Bronchial smooth muscle cell (primary cell): ENCODE results near the gene TTN. TPM values are rescaled to one million over a fixed set of nuclear protein-coding genes. Genes with fewer than 3 reads are reported as not detected.

Source experiments
- total RNA-seq: library from RNA; depleted of rRNA; stranded (reverse); fragments of >200 nt; gene quantifications from 2 replicates; pipeline ENCODE4 v1.2.1, GENCODE V29; 2014

TTN gene
- under 0.01 and 0.47 TPM in 2 replicates for total RNA-seq

DNA sequence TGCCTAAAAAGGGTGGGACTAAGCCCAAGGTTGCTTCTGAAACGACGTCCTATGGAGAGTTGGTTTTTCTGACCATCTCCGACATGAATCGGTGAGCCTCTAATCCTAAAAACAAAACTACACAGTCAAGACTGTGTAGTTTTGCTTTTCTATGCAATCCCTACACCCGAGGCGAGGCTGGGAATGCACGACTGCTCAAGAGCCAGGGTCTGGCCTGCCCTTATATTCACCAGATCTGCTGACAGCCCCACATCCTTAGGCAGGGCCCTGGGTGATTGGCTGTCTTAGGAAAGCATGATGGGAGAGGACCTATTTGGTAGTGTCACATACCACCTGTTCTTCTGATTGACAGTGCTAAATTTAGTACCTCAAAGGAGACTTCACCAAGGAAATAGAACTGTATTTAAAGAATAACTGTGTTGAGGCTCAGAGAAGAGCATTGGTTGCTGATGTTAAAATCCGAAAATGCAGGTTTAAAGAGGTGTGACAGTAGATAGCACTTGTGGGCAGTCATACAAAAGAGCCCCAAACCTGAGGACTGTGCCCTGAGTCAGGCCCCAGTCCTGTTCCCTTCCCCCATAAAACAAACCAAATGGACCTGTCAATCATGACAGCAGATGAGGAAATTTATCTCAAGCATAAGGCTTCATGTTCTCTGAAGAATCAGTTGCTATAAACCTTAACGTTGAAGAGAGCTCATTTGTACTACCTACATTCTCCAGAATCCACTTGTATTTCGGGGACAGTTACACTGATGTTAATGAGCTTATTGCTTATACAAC, at the start of gene TTN:
TSS of gene TTN (minus strand) at position 197 of the 782 bp plus-strand sequence. CDS start 2,781 bp downstream, outside the sequence.

DNA sequence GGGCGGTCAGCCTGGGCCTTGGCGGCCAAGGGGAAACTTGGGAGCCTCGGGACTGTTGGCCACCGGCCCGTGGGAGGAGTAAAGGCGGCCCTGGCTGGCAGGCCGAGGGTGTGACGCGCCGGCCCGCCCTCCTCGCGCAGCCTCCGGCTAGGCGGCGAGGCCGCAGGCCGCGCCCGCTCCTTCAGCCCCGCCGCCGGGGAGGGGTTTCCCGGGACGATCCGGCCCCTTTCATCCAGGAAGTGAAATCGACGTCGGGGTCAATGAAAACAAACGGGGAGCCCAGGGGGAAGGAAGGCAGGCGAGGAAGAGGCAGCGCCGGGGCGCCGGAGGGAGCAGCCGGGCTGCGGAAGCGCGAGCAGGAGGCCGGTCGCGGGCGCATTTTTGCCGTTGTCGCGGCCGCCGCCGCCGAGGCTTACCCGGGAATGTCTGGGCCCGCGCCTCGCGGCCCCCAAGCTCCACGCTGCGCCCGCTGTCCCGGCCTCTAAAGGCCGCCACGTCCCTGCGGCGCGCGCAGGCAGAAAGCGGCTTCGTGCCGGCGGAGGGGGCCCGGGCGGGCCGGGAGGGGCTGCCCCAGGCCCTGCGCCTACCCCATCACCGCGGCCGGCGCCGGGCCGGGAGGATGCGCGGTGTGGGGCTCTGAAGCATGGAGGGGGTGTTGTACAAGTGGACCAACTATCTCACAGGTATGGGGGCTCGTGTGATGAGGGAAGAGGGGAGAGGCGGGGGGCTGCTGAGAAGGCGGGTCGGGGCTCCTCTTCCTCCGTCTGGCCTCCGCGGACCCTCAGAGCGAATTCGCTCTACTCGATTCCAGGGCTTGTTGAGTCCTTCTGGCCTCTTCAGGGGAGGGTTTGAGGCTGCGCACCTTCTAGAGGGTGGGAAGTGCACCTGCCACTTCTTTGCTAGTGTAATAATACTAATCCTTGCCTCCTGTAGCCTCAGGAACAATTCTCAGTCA, 326.7 kb downstream of the TTN start, which contains the start of gene PLEKHA3:
TSS of gene PLEKHA3 (plus strand) at position 231 of the 955 bp plus-strand sequence. CDS start at position 644, 413 bp downstream.

DNA sequence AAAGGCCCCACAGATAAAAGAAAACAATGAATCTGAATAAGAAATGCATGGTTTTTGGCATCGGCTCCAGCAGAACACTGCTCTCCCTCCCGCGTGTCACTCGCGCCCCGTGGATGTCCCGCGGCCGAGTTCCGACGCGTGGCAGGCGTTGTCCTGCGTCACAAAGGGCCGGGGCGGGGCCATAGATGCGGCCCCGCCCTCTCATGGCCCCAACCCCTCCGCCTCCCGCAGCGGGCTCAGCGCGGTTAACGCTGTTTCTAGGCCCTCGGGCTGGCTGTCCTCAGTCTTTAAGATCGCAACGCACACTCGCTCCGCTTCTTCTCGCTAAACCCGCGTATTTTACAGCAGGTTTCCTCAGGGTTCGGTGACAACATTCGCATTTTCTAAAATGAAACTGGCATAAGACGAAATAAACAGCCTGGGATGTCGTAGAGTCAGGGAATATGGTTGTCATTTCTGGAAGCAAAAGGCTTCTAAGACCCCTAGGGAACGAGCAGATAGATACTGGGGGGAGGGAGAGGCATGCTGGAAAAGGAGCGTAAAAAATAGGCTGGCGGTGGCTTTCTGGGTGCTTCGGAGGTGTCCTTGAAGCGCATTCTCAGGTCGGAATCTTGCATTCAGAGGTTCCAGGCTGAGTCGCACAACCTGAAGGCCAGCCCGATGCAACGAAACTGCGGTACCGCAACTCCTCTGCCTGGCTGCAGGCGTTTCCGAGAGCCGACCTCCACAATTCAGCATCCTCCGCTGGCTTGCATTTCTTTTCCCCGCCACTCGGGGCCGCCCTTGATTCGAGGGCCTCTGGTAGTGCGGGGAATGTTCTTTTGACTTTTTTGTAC, 328.6 kb downstream of the TTN start, which contains the start of gene FKBP7:
TSS of gene FKBP7 (minus strand) at position 162 of the 836 bp plus-strand sequence. CDS start at position 61, 101 bp downstream.

Other genes starting within 250 kb of the TTN start
- gene CCDC141, start 242.7 kb upstream of the TTN start, total RNA-seq: 0.32 TPM in 1 of 2 replicates, not detected in the other